ENCODE results near the gene LRRC61.

LRRC61 gene

DNA sequence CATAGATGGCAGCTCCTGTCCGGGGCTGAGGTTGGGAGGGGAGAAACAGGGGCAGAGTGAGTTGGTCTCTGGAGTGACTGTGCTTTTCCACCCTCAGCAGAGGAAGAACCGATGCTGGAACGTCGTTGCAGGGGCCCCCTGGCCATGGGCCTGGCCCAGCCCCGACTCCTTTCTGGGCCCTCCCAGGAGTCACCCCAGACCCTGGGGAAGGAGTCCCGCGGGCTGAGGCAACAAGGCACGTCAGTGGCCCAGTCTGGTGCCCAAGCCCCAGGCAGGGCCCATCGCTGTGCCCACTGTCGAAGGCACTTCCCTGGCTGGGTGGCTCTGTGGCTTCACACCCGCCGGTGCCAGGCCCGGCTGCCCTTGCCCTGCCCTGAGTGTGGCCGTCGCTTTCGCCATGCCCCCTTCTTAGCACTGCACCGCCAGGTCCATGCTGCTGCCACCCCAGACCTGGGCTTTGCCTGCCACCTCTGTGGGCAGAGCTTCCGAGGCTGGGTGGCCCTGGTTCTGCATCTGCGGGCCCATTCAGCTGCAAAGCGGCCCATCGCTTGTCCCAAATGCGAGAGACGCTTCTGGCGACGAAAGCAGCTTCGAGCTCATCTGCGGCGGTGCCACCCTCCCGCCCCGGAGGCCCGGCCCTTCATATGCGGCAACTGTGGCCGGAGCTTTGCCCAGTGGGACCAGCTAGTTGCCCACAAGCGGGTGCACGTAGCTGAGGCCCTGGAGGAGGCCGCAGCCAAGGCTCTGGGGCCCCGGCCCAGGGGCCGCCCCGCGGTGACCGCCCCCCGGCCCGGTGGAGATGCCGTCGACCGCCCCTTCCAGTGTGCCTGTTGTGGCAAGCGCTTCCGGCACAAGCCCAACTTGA is 48.2 kb downstream of the LRRC61 start:
- no peak for FAIRE-seq
- 0 out of 2 replicates have a peak, but pooled peaks have one; percentile 23 for TF ChIP-seq POLR2A (IDR thresholded peaks at IDR 0.05; ENCODE audit: low read depth, low read length)
- TF ChIP-seq POLR2AphosphoS5 (IDR thresholded peaks at IDR 0.05; ENCODE audit: low read depth, low read length) = 0 out of 2 replicates have a peak, but pooled peaks have one; percentile 27
- no peak for TF ChIP-seq PAX5 (IDR thresholded peaks at IDR 0.05; ENCODE audit: insufficient read depth, low read length, severe bottlenecking)
- DNase-seq (ENCODE audit: insufficient read length, low spot score) = no peak

DNA sequence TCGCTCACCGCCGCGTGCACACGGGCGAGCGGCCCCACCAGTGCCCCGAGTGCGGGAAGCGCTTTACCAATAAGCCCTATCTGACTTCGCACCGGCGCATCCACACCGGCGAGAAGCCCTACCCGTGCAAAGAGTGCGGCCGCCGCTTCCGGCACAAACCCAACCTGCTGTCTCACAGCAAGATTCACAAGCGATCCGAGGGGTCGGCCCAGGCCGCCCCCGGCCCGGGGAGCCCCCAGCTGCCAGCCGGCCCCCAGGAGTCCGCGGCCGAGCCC is 48.8 kb downstream of the LRRC61 start:
- no peak for TF ChIP-seq SPI1 (IDR thresholded peaks at IDR 0.05; ENCODE audit: low read depth, low read length)
- no peak for TF ChIP-seq TAF1 (IDR thresholded peaks at IDR 0.05; ENCODE audit: low read depth, low read length)
- no peak for TF ChIP-seq PAX5 (IDR thresholded peaks at IDR 0.05; ENCODE audit: insufficient read depth, low read length, severe bottlenecking)
- no peak for TF ChIP-seq POLR2A (IDR thresholded peaks at IDR 0.05; ENCODE audit: low read depth, low read length)
- TF ChIP-seq POU2F2 (IDR thresholded peaks at IDR 0.05; ENCODE audit: low read depth, low read length) = no peak
- no peak for TF ChIP-seq POLR2AphosphoS5 (IDR thresholded peaks at IDR 0.05; ENCODE audit: low read depth, low read length)
- no peak for DNase-seq (ENCODE audit: insufficient read length, low spot score)
- FAIRE-seq = no peak

DNA sequence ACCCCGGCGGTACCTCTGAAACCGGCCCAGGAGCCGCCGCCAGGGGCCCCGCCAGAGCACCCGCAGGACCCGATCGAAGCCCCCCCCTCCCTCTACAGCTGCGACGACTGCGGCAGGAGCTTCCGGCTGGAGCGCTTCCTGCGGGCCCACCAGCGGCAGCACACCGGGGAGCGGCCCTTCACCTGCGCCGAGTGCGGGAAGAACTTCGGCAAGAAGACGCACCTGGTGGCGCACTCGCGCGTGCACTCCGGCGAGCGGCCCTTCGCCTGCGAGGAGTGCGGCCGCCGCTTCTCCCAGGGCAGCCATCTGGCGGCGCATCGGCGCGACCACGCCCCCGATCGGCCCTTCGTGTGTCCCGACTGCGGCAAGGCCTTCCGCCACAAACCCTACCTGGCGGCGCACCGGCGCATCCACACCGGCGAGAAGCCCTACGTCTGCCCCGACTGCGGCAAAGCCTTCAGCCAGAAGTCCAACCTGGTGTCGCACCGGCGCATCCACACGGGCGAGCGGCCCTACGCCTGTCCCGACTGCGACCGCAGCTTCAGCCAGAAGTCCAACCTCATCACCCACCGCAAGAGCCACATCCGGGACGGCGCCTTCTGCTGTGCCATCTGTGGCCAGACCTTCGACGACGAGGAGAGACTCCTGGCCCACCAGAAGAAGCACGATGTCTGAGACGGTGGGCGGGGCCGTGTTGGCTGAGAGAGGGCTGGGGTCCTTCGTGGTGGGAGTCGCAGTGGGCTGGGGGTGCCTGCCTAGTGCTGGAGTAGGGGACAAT is 49.3 kb downstream of the LRRC61 start:
- FAIRE-seq = no peak
- TF ChIP-seq POU2F2 (IDR thresholded peaks at IDR 0.05; ENCODE audit: low read depth, low read length) (no peak), TAF1 (IDR thresholded peaks at IDR 0.05; ENCODE audit: low read depth, low read length) (no peak), PAX5 (IDR thresholded peaks at IDR 0.05; ENCODE audit: insufficient read depth, low read length, severe bottlenecking) (no peak), POLR2AphosphoS5 (IDR thresholded peaks at IDR 0.05; ENCODE audit: low read depth, low read length) (no peak; the same call in 1 of the 2 replicates), SPI1 (IDR thresholded peaks at IDR 0.05; ENCODE audit: low read depth, low read length) (no peak), POLR2A (IDR thresholded peaks at IDR 0.05; ENCODE audit: low read depth, low read length) (no peak)
- no peak for DNase-seq (ENCODE audit: insufficient read length, low spot score)

DNA sequence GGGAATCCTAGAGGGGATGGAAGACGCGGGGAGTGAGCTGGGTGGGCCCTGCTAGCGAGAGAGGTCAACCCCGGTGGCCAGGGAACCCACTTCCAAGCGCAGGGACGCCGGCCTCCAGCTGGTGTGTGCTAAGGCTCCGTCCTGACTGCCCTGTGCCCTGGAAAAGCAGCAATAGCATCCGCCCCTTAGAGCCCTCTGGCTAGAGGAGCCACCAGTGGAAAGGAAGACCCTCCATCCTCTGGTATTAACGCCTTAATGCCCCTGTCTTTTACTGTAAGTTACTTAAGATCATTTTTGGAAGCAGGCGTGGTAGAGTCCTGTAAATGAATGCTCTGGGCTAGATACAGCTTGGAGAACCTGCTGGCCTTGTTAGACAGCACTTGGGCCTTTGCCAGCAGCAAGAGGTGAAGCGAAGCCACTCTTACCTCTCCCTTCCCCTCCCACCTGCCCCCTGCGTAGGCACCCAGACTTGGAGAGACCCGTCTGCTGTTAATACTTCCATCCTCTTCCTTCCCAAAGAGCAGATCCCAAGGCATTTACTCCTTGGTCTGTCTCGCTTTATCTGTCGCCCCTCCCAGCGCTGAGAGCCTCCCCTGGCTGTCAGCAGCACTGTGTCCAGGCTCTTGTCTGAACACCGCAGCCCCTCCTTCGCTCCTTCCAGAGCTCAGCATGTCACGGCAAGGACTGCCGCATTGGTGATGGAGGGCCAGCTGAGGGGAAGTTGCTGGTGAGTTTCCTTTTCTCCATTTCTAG is 50.1 kb downstream of the LRRC61 start:
- FAIRE-seq (no peak), DNase-seq (ENCODE audit: insufficient read length, low spot score) (no peak)
- TF ChIP-seq POLR2A (IDR thresholded peaks at IDR 0.05; ENCODE audit: low read depth, low read length) (0 out of 2 replicates have a peak, but pooled peaks have one; percentile 24), PAX5 (IDR thresholded peaks at IDR 0.05; ENCODE audit: insufficient read depth, low read length, severe bottlenecking) (no peak), POLR2AphosphoS5 (IDR thresholded peaks at IDR 0.05; ENCODE audit: low read depth, low read length) (peak; percentile 55)

DNA sequence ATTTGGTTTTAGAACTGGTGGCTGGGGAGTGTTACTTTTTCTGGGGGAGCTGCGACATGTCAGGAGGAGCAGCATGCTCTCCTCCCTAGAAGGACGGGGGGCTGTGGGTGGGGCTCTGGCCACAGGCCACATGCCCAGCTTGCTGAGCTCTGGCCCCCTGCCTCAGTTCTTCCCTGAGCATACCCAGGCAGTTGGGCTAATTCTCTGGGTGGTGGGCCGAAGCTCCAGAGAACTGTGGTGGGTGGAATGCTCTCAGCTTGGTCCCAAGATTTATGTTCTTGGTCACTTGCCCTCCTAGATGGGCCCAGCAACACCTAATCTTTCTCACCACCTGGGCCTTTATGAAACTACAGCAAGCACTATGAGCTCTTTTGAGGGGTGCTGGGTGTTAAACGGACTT is 50.9 kb downstream of the LRRC61 start:
- FAIRE-seq = no peak
- no peak for DNase-seq (ENCODE audit: insufficient read length, low spot score)
- no peak for TF ChIP-seq SPI1 (IDR thresholded peaks at IDR 0.05; ENCODE audit: low read depth, low read length)
- TF ChIP-seq POU2F2 (IDR thresholded peaks at IDR 0.05; ENCODE audit: low read depth, low read length) = no peak
- no peak for TF ChIP-seq POLR2A (IDR thresholded peaks at IDR 0.05; ENCODE audit: low read depth, low read length)
- no peak for TF ChIP-seq PAX5 (IDR thresholded peaks at IDR 0.05; ENCODE audit: insufficient read depth, low read length, severe bottlenecking)
- no peak for TF ChIP-seq POLR2AphosphoS5 (IDR thresholded peaks at IDR 0.05; ENCODE audit: low read depth, low read length)
- TF ChIP-seq TAF1 (IDR thresholded peaks at IDR 0.05; ENCODE audit: low read depth, low read length) = no peak

DNA sequence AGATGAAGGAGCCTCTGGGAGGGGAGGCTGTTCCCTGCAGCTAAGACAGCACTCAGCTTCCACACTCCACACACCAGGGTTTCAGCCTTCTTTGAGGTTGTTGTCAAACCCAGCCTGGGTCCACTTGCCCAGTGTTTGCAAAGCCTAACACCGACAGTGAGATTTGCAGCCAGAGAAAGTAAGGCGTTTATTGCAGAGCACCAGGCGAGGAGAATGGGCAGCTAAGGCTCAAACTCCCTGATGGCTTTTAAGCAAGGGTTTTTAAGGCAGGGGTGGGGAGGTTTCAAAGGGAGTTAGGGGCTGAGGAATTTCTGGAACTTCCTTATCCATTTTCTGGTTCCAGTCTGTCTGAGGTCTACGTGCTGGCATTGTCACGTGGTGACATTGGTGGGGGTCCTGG is 51.3 kb downstream of the LRRC61 start:
- FAIRE-seq (no peak), DNase-seq (ENCODE audit: insufficient read length, low spot score) (no peak)
- TF ChIP-seq POU2F2 (IDR thresholded peaks at IDR 0.05; ENCODE audit: low read depth, low read length) (no peak), POLR2A (IDR thresholded peaks at IDR 0.05; ENCODE audit: low read depth, low read length) (0 out of 2 replicates have a peak, but pooled peaks have one; percentile 44), PAX5 (IDR thresholded peaks at IDR 0.05; ENCODE audit: insufficient read depth, low read length, severe bottlenecking) (no peak), POLR2AphosphoS5 (IDR thresholded peaks at IDR 0.05; ENCODE audit: low read depth, low read length) (no peak; the same call in 1 of the 2 replicates), TAF1 (IDR thresholded peaks at IDR 0.05; ENCODE audit: low read depth, low read length) (no peak), SPI1 (IDR thresholded peaks at IDR 0.05; ENCODE audit: low read depth, low read length) (no peak)

DNA sequence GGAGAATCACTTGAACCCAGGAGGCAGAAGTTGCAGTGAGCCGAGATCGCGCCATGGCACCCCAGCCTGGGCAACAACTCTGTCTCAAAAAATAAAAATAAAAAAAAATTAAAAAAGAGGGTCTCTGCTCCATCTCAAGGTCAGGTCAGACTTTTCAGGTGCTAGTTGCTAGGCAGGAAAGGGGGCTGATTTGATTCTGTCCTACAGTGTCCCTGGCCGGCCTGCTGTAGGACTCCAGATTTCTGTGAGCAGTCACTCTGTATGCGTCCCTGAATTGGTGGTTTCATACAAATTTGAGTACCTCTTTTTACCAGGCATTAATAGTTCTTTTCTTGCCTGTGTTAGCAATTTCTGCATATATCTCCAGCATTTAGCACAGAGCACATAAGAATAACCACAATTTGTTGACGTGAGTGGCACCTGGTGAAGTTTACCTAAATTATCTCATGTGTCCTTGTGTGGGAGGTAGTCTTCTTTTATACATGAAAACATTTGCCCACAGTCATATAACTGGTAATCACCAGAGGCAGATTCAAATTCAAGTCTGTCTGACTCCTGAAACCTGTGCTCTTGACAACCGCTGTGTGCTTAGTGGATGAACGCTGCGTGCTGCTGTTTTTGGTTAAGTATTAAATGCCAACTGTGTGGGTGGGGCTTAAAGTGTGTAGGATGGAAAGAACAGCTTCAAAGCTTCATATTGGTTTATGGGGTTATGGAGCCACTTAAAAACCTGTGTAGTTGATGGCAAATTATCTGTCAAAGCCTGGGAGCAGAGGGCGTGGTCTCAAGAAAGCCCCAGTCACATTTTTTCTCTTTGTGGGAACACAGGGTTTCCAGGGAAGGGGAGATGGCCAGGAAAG is 52.7 kb downstream of the LRRC61 start:
- FAIRE-seq = peak; percentile 92
- TF ChIP-seq SPI1 (IDR thresholded peaks at IDR 0.05; ENCODE audit: low read depth, low read length) (no peak), TAF1 (IDR thresholded peaks at IDR 0.05; ENCODE audit: low read depth, low read length) (0 out of 2 replicates have a peak, but pooled peaks have one; percentile 45), POLR2A (IDR thresholded peaks at IDR 0.05; ENCODE audit: low read depth, low read length) (no peak), POLR2AphosphoS5 (IDR thresholded peaks at IDR 0.05; ENCODE audit: low read depth, low read length) (no peak), POU2F2 (IDR thresholded peaks at IDR 0.05; ENCODE audit: low read depth, low read length) (peak; percentile 69; the same call in 1 of the 2 replicates), PAX5 (IDR thresholded peaks at IDR 0.05; ENCODE audit: insufficient read depth, low read length, severe bottlenecking) (no peak)
- DNase-seq (ENCODE audit: insufficient read length, low spot score) = no peak

DNA sequence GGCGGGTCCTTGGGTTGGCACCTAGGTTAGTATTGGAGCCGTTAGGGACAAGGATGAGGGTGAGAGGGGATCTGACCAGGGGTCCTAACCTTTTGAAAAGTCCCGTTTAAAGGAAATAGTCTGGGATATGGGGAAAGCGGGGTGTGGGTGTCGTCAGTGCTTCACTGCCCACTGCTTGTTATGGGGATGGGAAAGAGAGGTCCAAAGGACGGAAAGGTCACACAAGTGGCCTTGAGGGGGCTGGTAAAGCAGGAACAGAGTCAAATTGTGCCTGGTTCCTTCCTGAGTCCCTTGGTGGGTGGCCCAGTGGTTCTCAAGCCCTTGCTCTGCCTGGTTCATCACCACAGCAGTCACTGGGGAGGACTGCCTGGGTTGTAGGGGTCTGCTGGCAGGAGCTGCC is 53.4 kb downstream of the LRRC61 start:
- FAIRE-seq (no peak), DNase-seq (ENCODE audit: insufficient read length, low spot score) (no peak)
- no peak for TF ChIP-seq TAF1 (IDR thresholded peaks at IDR 0.05; ENCODE audit: low read depth, low read length)
- TF ChIP-seq POU2F2 (IDR thresholded peaks at IDR 0.05; ENCODE audit: low read depth, low read length) = peak; percentile 40; the same call in 1 of the 2 replicates
